PC-3 (cell line): ENCODE data around the gene FGFR3. TPM values are rescaled to one million over a fixed set of nuclear protein-coding genes. Genes with fewer than 3 reads are reported as not detected.

Experiments
- ATAC-seq: fragments of 200-7000 bp; cut with Tn5 transposase; 2 replicates; pipeline ENCODE4 v1.9.1; 2020; ENCODE audit warnings: mild to moderate bottlenecking, moderate library complexity
- BruUV-seq: library from RNA; stranded (reverse); fragments of 400-500 nt; replicated peaks from 2 replicates; lab custom pipeline; 2021; lab: Mats Ljungman, UMichigan
- CTCF ChIA-PET: fragments of 300-600 bp; sonication (Branson Sonifier 250); formaldehyde crosslinking; loops from one replicate; lab custom pipeline; 2022; ENCODE audit warnings: antibody characterized with exemption; lab: Charles Lee
- POLR2A ChIA-PET: fragments of 300-600 bp; sonication (Branson Sonifier 250); formaldehyde crosslinking; loops from one replicate; lab custom pipeline; 2022; ENCODE audit warnings: antibody characterized with exemption; ENCODE audit not compliant: unreplicated experiment; lab: Charles Lee
- DNase-seq: peaks from one replicate; pipeline ENCODE4 v3.0.0-alpha.2; 2015
- H2AFZ ChIP-seq: fragments of 300-600 bp; sonication (generic); 2 replicates; pipeline ENCODE4 v1.6.0; 2016; ENCODE audit warnings: antibody characterized with exemption, low read length
- H3F3A ChIP-seq: fragments of 300-600 bp; sonication (generic); one replicate; pipeline ENCODE4 v1.6.0; 2017; ENCODE audit warnings: antibody characterized with exemption, low read length, control low read depth, mild to moderate bottlenecking; ENCODE audit not compliant: unreplicated experiment
- H3K27ac ChIP-seq: fragments of 300-600 bp; sonication (generic); 2 replicates; pipeline ENCODE4 v1.5.1; 2016; ENCODE audit warnings: mild to moderate bottlenecking, low read length
- H3K27me3 ChIP-seq: fragments of 300-600 bp; sonication (generic); 2 replicates; pipeline ENCODE4 v1.6.1; 2016; ENCODE audit warnings: low read length, mixed read lengths
- H3K36me3 ChIP-seq: fragments of 300-600 bp; sonication (generic); 2 replicates; pipeline ENCODE4 v1.6.1; 2016; ENCODE audit warnings: low read depth, mixed run types, low read length, mixed read lengths
- H3K4me1 ChIP-seq: fragments of 300-600 bp; sonication (generic); 2 replicates; pipeline ENCODE4 v1.5.1; 2016; ENCODE audit warnings: low read length; ENCODE audit not compliant: insufficient read depth
- H3K4me2 ChIP-seq: fragments of 300-600 bp; sonication (generic); 2 replicates; pipeline ENCODE4 v1.6.0; 2016; ENCODE audit warnings: low read length
- H3K4me3 ChIP-seq: fragments of 300-600 bp; sonication (generic); 2 replicates; pipeline ENCODE4 v1.5.1; 2016; ENCODE audit warnings: mild to moderate bottlenecking, low read length, mixed read lengths
- H3K79me2 ChIP-seq: fragments of 300-600 bp; sonication (generic); 2 replicates; pipeline ENCODE4 v1.6.1; 2017; ENCODE audit warnings: low read length, mixed read lengths
- H3K9ac ChIP-seq: fragments of 300-600 bp; sonication (generic); 2 replicates; pipeline ENCODE4 v1.6.0; 2016; ENCODE audit warnings: mild to moderate bottlenecking, low read length
- H3K9me2 ChIP-seq: fragments of 300-600 bp; sonication (generic); replicated peaks from 2 replicates; pipeline ENCODE4 v1.6.1; 2016; ENCODE audit warnings: mixed run types, low read length, mixed read lengths
- H3K9me3 ChIP-seq: fragments of 300-600 bp; sonication (generic); 2 replicates; pipeline ENCODE4 v1.6.1; 2016; ENCODE audit warnings: low read length, mixed read lengths
- H4K20me1 ChIP-seq: fragments of 300-600 bp; sonication (generic); 2 replicates; pipeline ENCODE4 v1.6.1; 2016; ENCODE audit warnings: low read length, mixed read lengths
- EZH2 ChIP-seq: fragments of 300-600 bp; sonication (generic); IDR thresholded peaks from one replicate; pipeline ENCODE4 v1.6.1; 2017; ENCODE audit warnings: antibody characterized with exemption, mild to moderate bottlenecking, low read length; ENCODE audit not compliant: unreplicated experiment
- EZH2phosphoT487 ChIP-seq: fragments of 300-600 bp; sonication (generic); IDR thresholded peaks from 2 replicates; pipeline ENCODE4 v1.6.1; 2018; ENCODE audit warnings: mild to moderate bottlenecking, antibody characterized with exemption, low read length, borderline replicate concordance
- intact Hi-C: fragments of 100-400 bp; cut with micrococcal nuclease; formaldehyde crosslinking; loops from 2 replicates; pipeline ENCODE4 v1.9.0; 2023
- total RNA-seq: library from RNA; depleted of rRNA; stranded (reverse); fragments of >200 nt; gene quantifications from 2 replicates; pipeline ENCODE4 v1.2.3, GENCODE V29; 2014
- TF ChIP-seq, protein P1 (sequence below): fragments of 300-600 bp; sonication (generic); conservative IDR thresholded peaks from 2 replicates; pipeline ENCODE4 v1.5.1; 2017; ENCODE audit warnings: antibody characterized with exemption, low read depth, mild to moderate bottlenecking, low read length

Gene FGFR3
- total RNA-seq, 1 experiment from 2014 or later, result 0.11 TPM

GRCh38 chr4:1784789-1785591 lies 8.1 kb upstream of the FGFR3 start:
- BruUV-seq, result no TSS peak

DNA sequence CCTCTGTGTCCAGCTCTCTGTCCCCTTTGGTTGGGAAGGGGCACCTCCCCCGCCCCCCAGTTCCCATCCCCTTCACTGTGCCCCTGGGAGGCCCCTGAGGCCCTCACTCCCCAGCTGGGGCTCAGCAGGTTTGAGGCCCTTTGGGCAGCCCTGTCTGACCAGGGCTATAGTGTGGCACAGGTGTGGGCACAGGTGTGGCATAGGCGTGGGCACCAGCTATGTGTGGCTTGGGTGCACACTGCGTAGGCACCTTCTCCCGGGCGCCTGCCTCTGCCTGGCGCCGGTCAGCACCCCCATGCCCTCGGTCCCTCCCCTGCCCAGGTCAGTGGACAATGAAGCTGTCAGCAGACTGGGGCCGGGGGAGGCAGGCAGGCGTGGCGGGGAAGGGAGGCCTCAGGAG lies 7.5 kb upstream of the FGFR3 start:
- no peak for ATAC-seq
- H3K9me2 ChIP-seq, result no peaks in the 10 kb centered on the region
- H3K4me3 ChIP-seq, result no peak overlapping the region
- no peaks in the 10 kb centered on the region for H3K4me1 ChIP-seq
- no peak overlapping the region for H3K4me2 ChIP-seq
- ChIA-PET POLR2A (no interaction called here), CTCF (no interaction called here)
- TF ChIP-seq EZH2phosphoT487 (no peak), EZH2 (no peak)
- TF ChIP-seq, protein P1, sequence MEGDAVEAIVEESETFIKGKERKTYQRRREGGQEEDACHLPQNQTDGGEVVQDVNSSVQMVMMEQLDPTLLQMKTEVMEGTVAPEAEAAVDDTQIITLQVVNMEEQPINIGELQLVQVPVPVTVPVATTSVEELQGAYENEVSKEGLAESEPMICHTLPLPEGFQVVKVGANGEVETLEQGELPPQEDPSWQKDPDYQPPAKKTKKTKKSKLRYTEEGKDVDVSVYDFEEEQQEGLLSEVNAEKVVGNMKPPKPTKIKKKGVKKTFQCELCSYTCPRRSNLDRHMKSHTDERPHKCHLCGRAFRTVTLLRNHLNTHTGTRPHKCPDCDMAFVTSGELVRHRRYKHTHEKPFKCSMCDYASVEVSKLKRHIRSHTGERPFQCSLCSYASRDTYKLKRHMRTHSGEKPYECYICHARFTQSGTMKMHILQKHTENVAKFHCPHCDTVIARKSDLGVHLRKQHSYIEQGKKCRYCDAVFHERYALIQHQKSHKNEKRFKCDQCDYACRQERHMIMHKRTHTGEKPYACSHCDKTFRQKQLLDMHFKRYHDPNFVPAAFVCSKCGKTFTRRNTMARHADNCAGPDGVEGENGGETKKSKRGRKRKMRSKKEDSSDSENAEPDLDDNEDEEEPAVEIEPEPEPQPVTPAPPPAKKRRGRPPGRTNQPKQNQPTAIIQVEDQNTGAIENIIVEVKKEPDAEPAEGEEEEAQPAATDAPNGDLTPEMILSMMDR, result no peak
- H4K20me1 ChIP-seq, result no peaks in the 10 kb centered on the region
- H3K27ac ChIP-seq, result no peak overlapping the region
- intact Hi-C loops, result no loop called here
- no peak overlapping the region for H3K9ac ChIP-seq
- H3K27me3 ChIP-seq, result no peaks in the 10 kb centered on the region
- BruUV-seq, result no TSS peak
- H3F3A ChIP-seq, result no peaks in the 10 kb centered on the region
- H2AFZ ChIP-seq, result no peak overlapping the region
- H3K36me3 ChIP-seq, result no peaks in the 10 kb centered on the region
- no peaks in the 10 kb centered on the region for H3K9me3 ChIP-seq
- no peak for DNase-seq
- no peaks in the 10 kb centered on the region for H3K79me2 ChIP-seq

More at GRCh38 chr4:1784789-1785591, 8.1 kb upstream of the FGFR3 start:
- Histone ChIP-seq H3K9me2 (no peaks in the 10 kb centered on the region), H3K4me1 (no peaks in the 10 kb centered on the region), H3F3A (no peaks in the 10 kb centered on the region), H2AFZ (no peak overlapping the region), H3K4me2 (no peak overlapping the region), H3K9ac (no peak overlapping the region), H3K36me3 (no peaks in the 10 kb centered on the region), H3K79me2 (no peaks in the 10 kb centered on the region), H3K27me3 (no peaks in the 10 kb centered on the region), H4K20me1 (no peaks in the 10 kb centered on the region), H3K27ac (no peak overlapping the region), H3K9me3 (no peaks in the 10 kb centered on the region), H3K4me3 (no peak overlapping the region)
- ChIA-PET POLR2A (no interaction called here), CTCF (no interaction called here)
- ATAC-seq (no peak), DNase-seq (no peak)
- intact Hi-C loops, result no loop called here
- TF ChIP-seq EZH2phosphoT487 (no peak), EZH2 (no peak)
- TF ChIP-seq, protein P1, result no peak
